ENCODE results near the gene LCN6.
"Not testable (repeated sequence)": the region's sequence is repeated elsewhere in the genome, so short reads cannot be mapped to it uniquely, and the experiment has no call there.

Gene LCN6

GRCh38 chr9:136782452-136782851 lies 34.1 kb upstream of the LCN6 start:
- DNase-seq, result no peak

- no peak for DNase-seq
These were observed 31.5 kb upstream of the LCN6 start for GRCh38 chr9:136779808-136780207.

- no peak for DNase-seq
These were observed 29.0 kb upstream of the LCN6 start for GRCh38 chr9:136777359-136777758.

GRCh38 chr9:136776947-136777346 lies 28.6 kb upstream of the LCN6 start:
- no peak for DNase-seq

GRCh38 chr9:136775191-136775590 lies 26.9 kb upstream of the LCN6 start:
- no peak for DNase-seq

- DNase-seq, result no peak
These were observed 26.2 kb upstream of the LCN6 start for GRCh38 chr9:136774416-136775045.

- no peak for DNase-seq
These were observed 25.2 kb upstream of the LCN6 start for GRCh38 chr9:136773386-136774044.

GRCh38 chr9:136771907-136772415 lies 23.6 kb upstream of the LCN6 start:
- DNase-seq, result no peak

GRCh38 chr9:136769710-136770191 lies 21.4 kb upstream of the LCN6 start:
- DNase-seq, result no peak

- peak; percentile 54 for DNase-seq
These were observed 18.2 kb upstream of the LCN6 start for GRCh38 chr9:136766410-136767120.

GRCh38 chr9:136765745-136766409 lies 17.6 kb upstream of the LCN6 start:
- DNase-seq, result not testable (repeated sequence)

GRCh38 chr9:136765041-136765440 lies 16.7 kb upstream of the LCN6 start:
- no peak for DNase-seq

GRCh38 chr9:136764301-136764891 lies 16.1 kb upstream of the LCN6 start, which contains the start of gene LCN15:
Gene LCN15 (minus strand): TSS chr9:136764518. CDS start chr9:136764488, 30 bp downstream.
- DNase-seq, result no peak

GRCh38 chr9:136763649-136764035 lies 15.3 kb upstream of the LCN6 start:
- no peak for DNase-seq

GRCh38 chr9:136762915-136763648 lies 14.8 kb upstream of the LCN6 start:
- DNase-seq, result no peak

GRCh38 chr9:136762221-136762691 lies 13.9 kb upstream of the LCN6 start:
- DNase-seq, result no peak

GRCh38 chr9:136761545-136761981 lies 13.2 kb upstream of the LCN6 start:
- DNase-seq, result no peak

GRCh38 chr9:136760834-136761544 lies 12.7 kb upstream of the LCN6 start:
- not testable (repeated sequence) for DNase-seq

GRCh38 chr9:136760424-136760823 lies 12.1 kb upstream of the LCN6 start:
- DNase-seq, result no peak

GRCh38 chr9:136759436-136760325 lies 11.4 kb upstream of the LCN6 start:
- DNase-seq, result no peak
